GM12874 (cell line): ENCODE data around the gene TCF12.

Source experiments
- TF ChIP-seq, protein P1 (sequence below): IDR thresholded peaks from 2 replicates; pipeline ENCODE4 v1.5.1; 2011; ENCODE audit warnings: low read depth, mild to moderate bottlenecking, control low read depth, low read length, moderate library complexity; ENCODE audit not compliant: insufficient read depth

Gene TCF12

DNA sequence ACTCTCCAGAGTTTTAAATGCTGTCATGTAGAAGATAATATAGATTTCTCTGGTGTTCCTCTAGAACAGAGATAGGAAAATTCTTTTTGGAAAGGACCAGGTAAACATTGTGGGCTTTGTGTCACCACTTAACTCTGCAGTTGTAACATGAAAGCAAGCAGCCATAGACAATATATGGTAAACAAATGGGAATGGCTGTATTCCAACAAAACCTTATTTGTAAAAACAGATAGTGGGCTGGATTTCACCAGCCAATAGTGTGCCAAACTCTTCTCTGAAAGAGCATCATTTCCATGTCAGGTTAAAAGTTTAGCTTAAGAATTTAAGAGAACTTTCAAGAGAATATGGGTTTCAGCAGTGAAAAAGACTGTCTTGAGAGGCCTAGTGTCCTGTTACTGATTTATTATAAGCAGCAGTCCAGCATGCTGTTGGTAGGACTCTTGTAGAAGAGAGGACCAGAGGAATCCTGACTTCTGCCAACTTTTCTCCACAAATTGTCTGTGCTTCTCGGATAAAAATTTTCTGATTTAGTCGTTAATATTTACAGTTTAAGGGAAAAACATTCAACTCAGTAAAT is 107.7 kb downstream of the TCF12 start:
- TF ChIP-seq, protein P1, sequence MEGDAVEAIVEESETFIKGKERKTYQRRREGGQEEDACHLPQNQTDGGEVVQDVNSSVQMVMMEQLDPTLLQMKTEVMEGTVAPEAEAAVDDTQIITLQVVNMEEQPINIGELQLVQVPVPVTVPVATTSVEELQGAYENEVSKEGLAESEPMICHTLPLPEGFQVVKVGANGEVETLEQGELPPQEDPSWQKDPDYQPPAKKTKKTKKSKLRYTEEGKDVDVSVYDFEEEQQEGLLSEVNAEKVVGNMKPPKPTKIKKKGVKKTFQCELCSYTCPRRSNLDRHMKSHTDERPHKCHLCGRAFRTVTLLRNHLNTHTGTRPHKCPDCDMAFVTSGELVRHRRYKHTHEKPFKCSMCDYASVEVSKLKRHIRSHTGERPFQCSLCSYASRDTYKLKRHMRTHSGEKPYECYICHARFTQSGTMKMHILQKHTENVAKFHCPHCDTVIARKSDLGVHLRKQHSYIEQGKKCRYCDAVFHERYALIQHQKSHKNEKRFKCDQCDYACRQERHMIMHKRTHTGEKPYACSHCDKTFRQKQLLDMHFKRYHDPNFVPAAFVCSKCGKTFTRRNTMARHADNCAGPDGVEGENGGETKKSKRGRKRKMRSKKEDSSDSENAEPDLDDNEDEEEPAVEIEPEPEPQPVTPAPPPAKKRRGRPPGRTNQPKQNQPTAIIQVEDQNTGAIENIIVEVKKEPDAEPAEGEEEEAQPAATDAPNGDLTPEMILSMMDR: no peak

- TF ChIP-seq, protein P1: no peak
These were observed 109.2 kb downstream of the TCF12 start for GRCh38 chr15:57027596-57027995.

DNA sequence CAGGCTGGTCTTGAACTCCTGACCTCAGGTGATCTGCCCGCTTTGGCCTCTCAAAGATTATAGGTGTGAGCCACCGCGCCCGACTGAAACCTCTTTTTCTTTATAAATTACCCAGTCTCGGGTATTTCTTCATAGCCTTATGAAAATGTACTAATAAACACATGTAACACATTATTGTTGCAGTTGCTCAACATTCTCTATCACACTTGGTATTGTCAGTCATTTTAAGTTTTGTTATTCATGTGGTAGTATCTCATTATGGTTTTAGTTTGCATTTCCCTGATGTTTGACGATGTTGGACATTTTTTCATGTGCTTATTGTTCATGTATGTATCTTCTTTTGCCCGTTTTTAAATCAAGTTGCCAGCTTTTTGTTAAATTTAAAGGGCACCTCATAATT is 109.7 kb downstream of the TCF12 start:
- TF ChIP-seq, protein P1: no peak

DNA sequence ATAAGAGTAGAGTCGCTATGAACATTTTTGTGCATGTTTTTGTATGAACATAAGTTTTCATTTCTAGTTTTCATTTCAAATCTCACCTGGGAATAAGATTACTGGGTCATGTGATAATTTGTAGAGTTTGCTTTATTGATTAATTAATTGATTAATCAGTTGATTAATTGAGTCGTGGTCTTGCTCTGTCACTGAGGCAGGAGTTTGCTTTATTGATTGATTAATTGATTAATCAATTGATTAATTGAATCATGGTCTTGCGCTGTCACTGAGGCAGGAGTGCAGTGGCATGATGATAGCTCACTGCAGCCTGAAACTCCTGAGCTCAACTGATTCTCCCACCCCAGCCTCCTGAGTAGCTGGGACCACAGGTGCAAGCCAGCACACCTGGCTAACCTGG is 111.6 kb downstream of the TCF12 start:
- TF ChIP-seq, protein P1: no peak

DNA sequence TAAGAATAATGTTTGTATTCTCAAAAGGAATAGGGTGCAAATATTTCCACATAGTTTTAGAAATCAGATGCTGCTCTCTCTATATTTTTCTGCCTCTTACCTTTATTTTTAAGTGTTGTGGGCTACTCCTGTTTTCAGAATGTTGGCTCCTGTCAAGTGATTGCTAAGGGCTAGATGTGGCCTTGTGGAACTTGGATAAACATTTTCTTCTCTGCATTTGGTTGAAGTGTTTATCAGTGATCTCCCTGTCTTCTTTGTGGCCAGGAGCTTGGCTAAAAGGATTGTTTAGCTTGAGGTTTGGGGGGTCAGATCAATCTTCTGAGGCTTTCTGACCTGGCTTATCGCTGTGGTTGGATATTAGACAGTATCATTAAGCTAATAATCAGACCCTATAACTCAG is 112.6 kb downstream of the TCF12 start:
- TF ChIP-seq, protein P1: no peak

DNA sequence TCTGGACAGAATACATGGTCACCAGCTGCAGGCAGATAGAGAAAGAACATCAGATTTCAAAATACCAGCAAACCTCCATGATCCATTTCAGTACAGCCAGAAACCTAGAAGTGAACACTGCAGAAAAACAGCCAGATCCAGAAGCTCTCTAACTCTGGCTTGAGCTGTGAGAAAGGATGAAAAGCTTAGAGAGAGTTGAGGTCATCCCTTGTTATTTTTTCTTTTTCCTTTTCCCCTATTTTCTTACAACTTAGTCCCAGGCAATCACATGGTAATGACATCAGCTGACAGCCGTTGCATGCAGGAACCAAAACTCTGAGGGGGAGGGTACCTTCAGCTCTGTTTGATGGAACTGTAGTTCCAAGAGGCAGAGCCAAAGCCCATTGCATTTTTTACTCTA is 113.2 kb downstream of the TCF12 start:
- TF ChIP-seq, protein P1: no peak

GRCh38 chr15:57032338-57032737 is 113.9 kb downstream of the TCF12 start:
- TF ChIP-seq, protein P1: no peak
